Activated CD4-positive, alpha-beta memory T cell treated with anti-CD3 and anti-CD28 coated beads for 36 hours (primary cell): ENCODE results near the gene PLCH1. TPM values are rescaled to one million over a fixed set of nuclear protein-coding genes. Genes with fewer than 3 reads are reported as not detected.
"Not testable (repeated sequence)": the region's sequence is repeated elsewhere in the genome, so short reads cannot be mapped to it uniquely, and the experiment has no call there.

Experiments used
- CTCF ChIA-PET: fragments of 350-600 bp; sonication (Branson Sonifier 250); formaldehyde crosslinking; loops from one replicate; lab custom pipeline; 2021; ENCODE audit warnings: antibody characterized with exemption, inconsistent platforms; lab: Charles Lee
- POLR2A ChIA-PET: fragments of 350-600 bp; sonication (Branson Sonifier 250); formaldehyde crosslinking; loops from one replicate; lab custom pipeline; 2021; ENCODE audit warnings: antibody characterized with exemption; lab: Charles Lee
- DNase-seq: peaks from one replicate; pipeline ENCODE4 v3.0.0-alpha.2; 2020
- H3K27ac Mint-ChIP-seq: one replicate; pipeline ENCODE4 v1.8.0; 2021; ENCODE audit warnings: mixed read lengths
- H3K27me3 Mint-ChIP-seq: one replicate; pipeline ENCODE4 v1.8.0; 2021; ENCODE audit warnings: mixed read lengths
- H3K36me3 Mint-ChIP-seq: one replicate; pipeline ENCODE4 v1.8.0; 2021; ENCODE audit warnings: mixed read lengths
- H3K4me1 Mint-ChIP-seq: one replicate; pipeline ENCODE4 v1.8.0; 2021; ENCODE audit warnings: low read depth, mixed read lengths
- H3K4me3 Mint-ChIP-seq: one replicate; pipeline ENCODE4 v1.8.0; 2021; ENCODE audit warnings: mild to moderate bottlenecking, mixed read lengths
- H3K9me3 Mint-ChIP-seq: one replicate; pipeline ENCODE4 v1.8.0; 2021; ENCODE audit warnings: mixed read lengths
- intact Hi-C: fragments of 100-400 bp; cut with micrococcal nuclease; formaldehyde crosslinking; loops from one replicate; pipeline ENCODE4 v1.15.1; 2023
- total RNA-seq, 2 experiments: library from RNA; stranded (reverse); gene quantifications; one replicate each; pipeline ENCODE4 v1.2.3, GENCODE V29; 2021

PLCH1 gene
- total RNA-seq, 2 experiments from 2014 or later = 0.10 to 0.12 TPM

- CTCF ChIA-PET = no interaction called here
- Mint-ChIP-seq H3K27me3 (no peaks in the 10 kb centered on the region), H3K4me1 (no peaks in the 10 kb centered on the region), H3K9me3 (no peaks in the 10 kb centered on the region), H3K36me3 (no peaks in the 10 kb centered on the region), H3K4me3 (no peak overlapping the region), H3K27ac (no peak overlapping the region)
- no peak for DNase-seq
- POLR2A ChIA-PET = no interaction called here
- intact Hi-C loops = no loop called here
Observed at GRCh38 chr3:155629056-155629455, 115.8 kb downstream of the PLCH1 start.

- H3K27me3 Mint-ChIP-seq, H3K4me1 Mint-ChIP-seq, H3K4me3 Mint-ChIP-seq, intact Hi-C loops, H3K9me3 Mint-ChIP-seq, H3K36me3 Mint-ChIP-seq, POLR2A ChIA-PET, DNase-seq, H3K27ac Mint-ChIP-seq, CTCF ChIA-PET: not testable (repeated sequence)
Observed at GRCh38 chr3:155622647-155623046, 122.2 kb downstream of the PLCH1 start.

- H3K4me1 Mint-ChIP-seq, intact Hi-C loops, H3K4me3 Mint-ChIP-seq, DNase-seq, H3K27me3 Mint-ChIP-seq, H3K36me3 Mint-ChIP-seq, CTCF ChIA-PET, H3K9me3 Mint-ChIP-seq, POLR2A ChIA-PET, H3K27ac Mint-ChIP-seq: not testable (repeated sequence)
Observed at GRCh38 chr3:155620552-155620951, 124.3 kb downstream of the PLCH1 start.

- H3K4me3 Mint-ChIP-seq = no peak overlapping the region
- CTCF ChIA-PET = no interaction called here
Observed at GRCh38 chr3:155619118-155619915, 125.6 kb downstream of the PLCH1 start.

GRCh38 chr3:155618543-155618942 lies 126.3 kb downstream of the PLCH1 start:
- DNase-seq = no peak
- H3K27ac Mint-ChIP-seq = no peak overlapping the region
- H3K4me3 Mint-ChIP-seq = no peak overlapping the region
- no peaks in the 10 kb centered on the region for H3K27me3 Mint-ChIP-seq
- peaks cover 24% of the 10 kb centered on the region for H3K9me3 Mint-ChIP-seq
- CTCF ChIA-PET = no interaction called here
- intact Hi-C loops = no loop called here
- POLR2A ChIA-PET = no interaction called here
- no peaks in the 10 kb centered on the region for H3K4me1 Mint-ChIP-seq
- no peaks in the 10 kb centered on the region for H3K36me3 Mint-ChIP-seq

More at GRCh38 chr3:155619118-155619915, 125.6 kb downstream of the PLCH1 start:
- POLR2A ChIA-PET = no interaction called here
- DNase-seq = no peak
- no peak overlapping the region for H3K27ac Mint-ChIP-seq
- H3K27me3 Mint-ChIP-seq = no peaks in the 10 kb centered on the region
- peaks cover 18% of the 10 kb centered on the region for H3K9me3 Mint-ChIP-seq
- intact Hi-C loops = no loop called here
- H3K4me1 Mint-ChIP-seq = no peaks in the 10 kb centered on the region
- no peaks in the 10 kb centered on the region for H3K36me3 Mint-ChIP-seq

- H3K27me3 Mint-ChIP-seq = no peaks in the 10 kb centered on the region
Observed at GRCh38 chr3:155617346-155617925, 127.4 kb downstream of the PLCH1 start.

GRCh38 chr3:155615141-155615540 lies 129.7 kb downstream of the PLCH1 start:
- H3K27me3 Mint-ChIP-seq, POLR2A ChIA-PET, CTCF ChIA-PET, H3K27ac Mint-ChIP-seq, DNase-seq, H3K4me3 Mint-ChIP-seq, H3K36me3 Mint-ChIP-seq, H3K4me1 Mint-ChIP-seq, intact Hi-C loops: not testable (repeated sequence)
- H3K9me3 Mint-ChIP-seq = peaks cover 33% of the 10 kb centered on the region

More at GRCh38 chr3:155617346-155617925, 127.4 kb downstream of the PLCH1 start:
- Mint-ChIP-seq H3K4me1 (no peaks in the 10 kb centered on the region), H3K36me3 (no peaks in the 10 kb centered on the region), H3K9me3 (peaks cover 28% of the 10 kb centered on the region), H3K27ac (no peak overlapping the region), H3K4me3 (no peak overlapping the region)
- intact Hi-C loops = no loop called here
- ChIA-PET POLR2A (no interaction called here), CTCF (interaction anchor here (0.7 kb wide), 1 partner anchor 60 kb away, joined by 5 read pairs; no protein-coding TSS in a partner anchor)
- DNase-seq = no peak

- POLR2A ChIA-PET, DNase-seq, H3K4me3 Mint-ChIP-seq, H3K36me3 Mint-ChIP-seq, H3K27me3 Mint-ChIP-seq, intact Hi-C loops, H3K27ac Mint-ChIP-seq, H3K4me1 Mint-ChIP-seq, CTCF ChIA-PET: not testable (repeated sequence)
- peaks cover 37% of the 10 kb centered on the region for H3K9me3 Mint-ChIP-seq
Observed at GRCh38 chr3:155614410-155614809, 130.5 kb downstream of the PLCH1 start.

- peaks cover 35% of the 10 kb centered on the region for H3K9me3 Mint-ChIP-seq
- intact Hi-C loops = no loop called here
- H3K36me3 Mint-ChIP-seq = no peaks in the 10 kb centered on the region
- ChIA-PET CTCF (no interaction called here), POLR2A (no interaction called here)
- H3K4me3 Mint-ChIP-seq = no peak overlapping the region
- DNase-seq = no peak
- no peaks in the 10 kb centered on the region for H3K4me1 Mint-ChIP-seq
- no peak overlapping the region for H3K27ac Mint-ChIP-seq
- H3K27me3 Mint-ChIP-seq = no peaks in the 10 kb centered on the region
Observed at GRCh38 chr3:155611456-155611855, 133.4 kb downstream of the PLCH1 start.

- H3K36me3 Mint-ChIP-seq = no peaks in the 10 kb centered on the region
- intact Hi-C loops = no loop called here
- H3K4me3 Mint-ChIP-seq = no peak overlapping the region
- peaks cover 26% of the 10 kb centered on the region for H3K9me3 Mint-ChIP-seq
- ChIA-PET CTCF (no interaction called here), POLR2A (no interaction called here)
- H3K4me1 Mint-ChIP-seq = no peaks in the 10 kb centered on the region
- no peak for DNase-seq
- H3K27me3 Mint-ChIP-seq = peaks cover 5% of the 10 kb centered on the region
- no peak overlapping the region for H3K27ac Mint-ChIP-seq
Observed at GRCh38 chr3:155609586-155609985, 135.3 kb downstream of the PLCH1 start.

- CTCF ChIA-PET = no interaction called here
Observed at GRCh38 chr3:155608228-155608920, 136.5 kb downstream of the PLCH1 start.

GRCh38 chr3:155607761-155608160 lies 137.1 kb downstream of the PLCH1 start:
- H3K27me3 Mint-ChIP-seq = peaks cover 5% of the 10 kb centered on the region
- peaks cover 14% of the 10 kb centered on the region for H3K9me3 Mint-ChIP-seq
- no peaks in the 10 kb centered on the region for H3K36me3 Mint-ChIP-seq
- intact Hi-C loops = no loop called here
- DNase-seq = no peak
- CTCF ChIA-PET = no interaction called here
- POLR2A ChIA-PET = no interaction called here
- H3K4me3 Mint-ChIP-seq = no peak overlapping the region
- no peaks in the 10 kb centered on the region for H3K4me1 Mint-ChIP-seq
- H3K27ac Mint-ChIP-seq = no peak overlapping the region

More at GRCh38 chr3:155608228-155608920, 136.5 kb downstream of the PLCH1 start:
- H3K27ac Mint-ChIP-seq = no peak overlapping the region
- peaks cover 17% of the 10 kb centered on the region for H3K9me3 Mint-ChIP-seq
- no peaks in the 10 kb centered on the region for H3K4me1 Mint-ChIP-seq
- no peaks in the 10 kb centered on the region for H3K36me3 Mint-ChIP-seq
- no peak for DNase-seq
- POLR2A ChIA-PET = no interaction called here
- H3K4me3 Mint-ChIP-seq = no peak overlapping the region
- intact Hi-C loops = no loop called here
- peaks cover 5% of the 10 kb centered on the region for H3K27me3 Mint-ChIP-seq
